Activated T-cell treated with anti-CD3 and anti-CD28 coated beads for 4 hours (primary cell): Measurements from ENCODE around the gene RPS26.

Experiments
- DNase-seq: peaks from one replicate; pipeline ENCODE4 v3.0.0-alpha.2; 2020

RPS26 gene

GRCh38 chr12:56078931-56079722, 37.4 kb downstream of the RPS26 start:
- DNase-seq = peak; percentile 24

DNA sequence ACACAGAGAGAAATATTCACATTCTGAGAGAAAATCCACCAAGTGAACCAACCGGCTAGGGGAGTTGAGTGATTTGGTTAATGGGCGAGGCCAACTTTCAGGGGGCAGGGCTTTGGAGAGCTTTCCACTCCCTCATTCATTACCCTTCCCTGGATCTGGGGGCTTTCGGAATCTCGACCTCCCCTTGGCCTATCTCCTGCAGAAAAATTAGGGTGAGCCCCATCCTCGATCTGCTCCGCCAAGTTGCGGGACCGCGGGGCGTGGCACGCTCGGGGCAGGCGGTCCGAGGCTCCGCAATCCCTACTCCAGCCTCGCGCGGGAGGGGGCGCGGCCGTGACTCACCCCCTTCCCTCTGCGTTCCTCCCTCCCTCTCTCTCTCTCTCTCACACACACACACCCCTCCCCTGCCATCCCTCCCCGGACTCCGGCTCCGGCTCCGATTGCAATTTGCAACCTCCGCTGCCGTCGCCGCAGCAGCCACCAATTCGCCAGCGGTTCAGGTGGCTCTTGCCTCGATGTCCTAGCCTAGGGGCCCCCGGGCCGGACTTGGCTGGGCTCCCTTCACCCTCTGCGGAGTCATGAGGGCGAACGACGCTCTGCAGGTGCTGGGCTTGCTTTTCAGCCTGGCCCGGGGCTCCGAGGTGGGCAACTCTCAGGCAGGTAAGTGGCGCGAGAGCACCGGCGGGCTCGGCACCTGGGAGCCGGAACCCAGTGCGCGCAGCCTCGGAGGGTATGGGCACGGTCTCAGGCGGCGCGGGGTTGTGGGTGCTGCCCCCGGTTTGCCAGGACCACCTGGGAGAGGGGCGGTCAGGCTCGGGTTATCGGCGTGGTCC, 38.2 kb downstream of the RPS26 start, which contains the start of gene ERBB3:
Gene ERBB3 (plus strand): TSS at position 443 of the 833 bp plus-strand sequence. CDS start 136 bp downstream, at position 579.
- peak; percentile 59 for DNase-seq

- DNase-seq = no peak
Measured at GRCh38 chr12:56080556-56081138, 38.9 kb downstream of the RPS26 start.

- no peak for DNase-seq
Measured at GRCh38 chr12:56081393-56082347, 40.0 kb downstream of the RPS26 start.

DNA sequence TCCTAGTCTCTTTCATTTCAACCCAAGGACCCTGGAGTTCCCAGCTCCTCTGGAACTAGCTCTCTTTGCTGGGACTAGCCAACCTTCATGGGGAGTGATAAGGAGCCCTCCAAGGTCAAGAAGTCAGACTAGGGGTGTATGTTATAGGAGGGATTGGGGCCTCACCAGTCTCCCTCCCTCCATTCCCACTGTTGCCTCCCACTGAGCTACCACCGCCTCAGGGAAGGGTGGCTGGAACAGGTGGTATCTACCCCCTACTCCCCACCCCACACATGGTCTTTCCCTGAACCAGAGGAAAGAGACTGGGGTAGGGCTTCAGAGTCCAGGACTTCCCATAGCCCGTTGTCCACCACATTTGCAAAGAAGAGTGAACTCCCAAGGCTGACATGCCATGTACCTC, 40.7 kb downstream of the RPS26 start:
- no peak for DNase-seq

- DNase-seq = no peak
Measured at GRCh38 chr12:56082967-56083366, 41.2 kb downstream of the RPS26 start.

DNA sequence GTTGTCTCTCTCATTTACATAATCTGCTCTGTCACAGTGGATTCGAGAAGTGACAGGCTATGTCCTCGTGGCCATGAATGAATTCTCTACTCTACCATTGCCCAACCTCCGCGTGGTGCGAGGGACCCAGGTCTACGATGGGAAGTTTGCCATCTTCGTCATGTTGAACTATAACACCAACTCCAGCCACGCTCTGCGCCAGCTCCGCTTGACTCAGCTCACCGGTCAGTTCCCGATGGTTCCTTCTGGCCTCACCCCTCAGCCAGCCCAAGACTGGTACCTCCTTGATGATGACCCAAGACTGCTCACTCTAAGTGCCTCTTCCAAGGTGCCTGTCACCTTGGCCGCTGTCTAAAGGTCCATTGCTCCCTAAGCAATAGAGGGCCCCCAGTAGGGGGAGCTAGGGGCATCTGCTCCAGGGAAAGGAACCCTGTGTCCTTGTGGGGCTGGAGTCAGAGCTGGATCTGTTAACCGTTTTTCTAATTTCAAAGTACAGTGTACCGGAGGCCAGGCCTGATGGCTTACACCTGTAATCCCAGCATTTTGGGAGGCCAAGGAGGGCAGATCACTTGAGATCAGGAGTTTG, 43.3 kb downstream of the RPS26 start:
- no peak for DNase-seq

DNA sequence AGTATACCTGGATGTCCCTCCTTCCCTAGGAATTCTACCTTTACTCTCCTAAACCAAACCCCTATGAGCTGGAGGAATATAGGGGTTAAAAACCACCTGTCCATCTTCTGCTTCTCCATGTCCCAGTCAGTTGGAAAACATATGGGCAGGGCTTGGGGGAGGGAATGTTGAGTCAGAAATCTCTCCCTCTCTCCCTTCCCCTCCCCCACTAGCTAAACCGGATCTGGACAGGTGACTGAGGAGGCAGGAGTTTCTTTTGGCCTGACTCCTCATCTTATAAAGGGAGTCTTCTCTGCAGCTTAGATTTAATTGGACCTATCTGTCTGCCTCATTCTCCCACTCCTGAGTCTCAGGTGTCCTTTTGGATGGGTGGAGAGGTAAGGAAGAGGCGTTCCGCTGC, 44.4 kb downstream of the RPS26 start:
- no peak for DNase-seq

- no peak for DNase-seq
Measured at GRCh38 chr12:56086608-56087007, 44.9 kb downstream of the RPS26 start.

DNA sequence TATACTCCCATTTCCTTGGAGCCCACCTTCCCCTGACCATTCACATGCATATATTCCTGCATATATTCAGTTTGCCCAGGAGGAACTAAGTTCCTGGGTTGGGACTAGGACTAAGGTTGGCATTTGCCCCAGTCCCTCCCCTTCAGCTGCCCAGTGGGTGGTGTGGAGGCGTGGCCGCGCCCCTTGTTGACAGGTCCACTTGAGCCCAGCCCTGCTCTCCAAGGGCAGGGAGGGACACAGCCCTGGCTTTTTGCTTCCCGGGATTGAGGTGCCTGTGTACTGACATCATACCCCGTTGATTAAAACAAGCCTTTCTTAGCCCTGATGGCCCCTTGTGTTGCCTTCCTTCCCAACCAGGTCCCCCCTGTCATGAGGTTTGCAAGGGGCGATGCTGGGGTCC, 45.5 kb downstream of the RPS26 start:
- no peak for DNase-seq
